Parathyroid adenoma (tissue), 2 donors: ENCODE measurements around the gene RASA1.

ENCODE experiments used
- H2AFZ ChIP-seq: fragments of 300-600 bp; sonication (generic); one replicate; pipeline ENCODE4 v1.7.0; 2017; ENCODE audit warnings: antibody characterized with exemption, mild to moderate bottlenecking
- H3K27ac ChIP-seq: fragments of 300-600 bp; sonication (generic); one replicate; pipeline ENCODE4 v1.7.0; 2017
- H3K27me3 ChIP-seq: fragments of 300-600 bp; sonication (generic); one replicate; pipeline ENCODE4 v1.7.0; 2017; ENCODE audit warnings: low read length; ENCODE audit not compliant: control insufficient read depth, insufficient read depth
- H3K36me3 ChIP-seq: fragments of 300-600 bp; sonication (generic); one replicate; pipeline ENCODE4 v1.7.0; 2017; ENCODE audit warnings: low read length; ENCODE audit not compliant: control insufficient read depth, insufficient read depth
- H3K4me1 ChIP-seq: fragments of 300-600 bp; sonication (generic); one replicate; pipeline ENCODE4 v1.7.0; 2017; ENCODE audit warnings: control low read depth
- H3K4me2 ChIP-seq: fragments of 300-600 bp; sonication (generic); one replicate; pipeline ENCODE4 v1.7.0; 2017; ENCODE audit warnings: low read length
- H3K4me3 ChIP-seq: fragments of 300-600 bp; sonication (generic); one replicate; pipeline ENCODE4 v1.7.0; 2017; ENCODE audit warnings: low read depth, low read length
- H3K79me2 ChIP-seq: fragments of 300-600 bp; sonication (generic); one replicate; pipeline ENCODE4 v1.7.0; 2017; ENCODE audit warnings: control low read depth
- H3K9ac ChIP-seq: fragments of 300-600 bp; sonication (generic); one replicate; pipeline ENCODE4 v1.7.0; 2017; ENCODE audit warnings: mild to moderate bottlenecking
- H3K9me3 ChIP-seq: fragments of 300-600 bp; sonication (generic); one replicate; pipeline ENCODE4 v1.7.0; 2017; ENCODE audit warnings: low read length; ENCODE audit not compliant: control insufficient read depth
- TF ChIP-seq, protein P1 (sequence below): fragments of 300-600 bp; sonication (generic); IDR thresholded peaks from one replicate; pipeline ENCODE4 v1.7.0; 2017; ENCODE audit warnings: antibody characterized with exemption, mild to moderate bottlenecking
- donor health status: primary hyperparathyroidism.

RASA1 gene

DNA sequence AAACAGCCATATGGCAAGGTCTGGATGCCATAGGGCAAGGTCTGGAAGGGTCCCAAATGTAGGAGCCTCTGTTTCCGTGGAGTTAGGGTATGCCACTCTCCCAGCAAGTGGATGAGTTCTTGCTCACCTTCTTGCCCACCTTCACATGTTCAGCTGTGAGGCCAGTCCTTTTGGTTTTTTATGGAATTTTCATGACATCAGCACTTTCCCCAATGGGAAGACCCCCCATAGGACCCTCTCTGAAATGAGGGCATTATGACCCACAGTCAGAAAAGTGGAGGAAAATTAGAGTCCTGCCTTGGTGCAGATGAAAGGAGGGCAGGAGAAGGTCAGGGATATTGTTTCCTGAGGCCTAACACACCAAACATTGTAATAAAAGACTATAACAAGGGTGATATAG, 53.9 kb downstream of the RASA1 start:
- H3K9ac ChIP-seq, result no peak overlapping the region
- H3K27me3 ChIP-seq, result no peaks in the 10 kb centered on the region
- no peaks in the 10 kb centered on the region for H3K9me3 ChIP-seq
- no peaks in the 10 kb centered on the region for H3K4me1 ChIP-seq
- no peak overlapping the region for H3K4me3 ChIP-seq
- TF ChIP-seq, protein P1, sequence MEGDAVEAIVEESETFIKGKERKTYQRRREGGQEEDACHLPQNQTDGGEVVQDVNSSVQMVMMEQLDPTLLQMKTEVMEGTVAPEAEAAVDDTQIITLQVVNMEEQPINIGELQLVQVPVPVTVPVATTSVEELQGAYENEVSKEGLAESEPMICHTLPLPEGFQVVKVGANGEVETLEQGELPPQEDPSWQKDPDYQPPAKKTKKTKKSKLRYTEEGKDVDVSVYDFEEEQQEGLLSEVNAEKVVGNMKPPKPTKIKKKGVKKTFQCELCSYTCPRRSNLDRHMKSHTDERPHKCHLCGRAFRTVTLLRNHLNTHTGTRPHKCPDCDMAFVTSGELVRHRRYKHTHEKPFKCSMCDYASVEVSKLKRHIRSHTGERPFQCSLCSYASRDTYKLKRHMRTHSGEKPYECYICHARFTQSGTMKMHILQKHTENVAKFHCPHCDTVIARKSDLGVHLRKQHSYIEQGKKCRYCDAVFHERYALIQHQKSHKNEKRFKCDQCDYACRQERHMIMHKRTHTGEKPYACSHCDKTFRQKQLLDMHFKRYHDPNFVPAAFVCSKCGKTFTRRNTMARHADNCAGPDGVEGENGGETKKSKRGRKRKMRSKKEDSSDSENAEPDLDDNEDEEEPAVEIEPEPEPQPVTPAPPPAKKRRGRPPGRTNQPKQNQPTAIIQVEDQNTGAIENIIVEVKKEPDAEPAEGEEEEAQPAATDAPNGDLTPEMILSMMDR, result no peak
- no peak overlapping the region for H3K27ac ChIP-seq
- peaks cover 45% of the 10 kb centered on the region for H3K79me2 ChIP-seq
- no peak overlapping the region for H3K4me2 ChIP-seq
- no peak overlapping the region for H2AFZ ChIP-seq
- H3K36me3 ChIP-seq, result no peaks in the 10 kb centered on the region

DNA sequence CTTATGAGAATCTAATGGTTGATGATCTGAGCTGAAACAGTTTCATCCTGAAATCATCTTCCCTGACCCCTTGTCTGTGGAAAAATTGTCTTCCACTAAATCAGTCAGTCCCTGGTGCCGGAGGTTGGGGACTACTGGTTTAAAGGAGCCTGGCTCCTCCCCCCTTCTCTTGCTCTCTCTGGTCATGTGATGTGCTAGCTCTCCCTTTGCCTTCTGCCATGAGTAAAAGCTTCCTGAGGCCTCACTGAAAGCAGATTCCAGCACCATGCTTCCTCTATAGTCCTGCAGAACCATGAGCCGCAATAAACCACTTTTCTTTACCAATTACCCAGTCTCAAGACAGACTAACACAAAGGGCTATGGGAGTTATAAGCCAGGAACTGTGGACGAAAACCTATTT, 54.7 kb downstream of the RASA1 start:
- Histone ChIP-seq H3K4me3 (no peak overlapping the region), H3K4me1 (no peaks in the 10 kb centered on the region), H3K4me2 (no peak overlapping the region), H3K9me3 (no peaks in the 10 kb centered on the region), H2AFZ (no peak overlapping the region), H3K9ac (no peak overlapping the region), H3K79me2 (peaks cover 44% of the 10 kb centered on the region), H3K36me3 (no peaks in the 10 kb centered on the region), H3K27ac (no peak overlapping the region), H3K27me3 (no peaks in the 10 kb centered on the region)
- TF ChIP-seq, protein P1, result no peak

GRCh38 chr5:87327998-87328397, 60.3 kb downstream of the RASA1 start:
- no peak overlapping the region for H3K27ac ChIP-seq
- H2AFZ ChIP-seq, result no peak overlapping the region
- no peak overlapping the region for H3K4me2 ChIP-seq
- no peak overlapping the region for H3K4me3 ChIP-seq
- H3K4me1 ChIP-seq, result no peaks in the 10 kb centered on the region
- no peaks in the 10 kb centered on the region for H3K79me2 ChIP-seq
- H3K27me3 ChIP-seq, result no peaks in the 10 kb centered on the region
- TF ChIP-seq, protein P1, result no peak
- no peak overlapping the region for H3K9ac ChIP-seq
- no peaks in the 10 kb centered on the region for H3K36me3 ChIP-seq
- H3K9me3 ChIP-seq, result no peaks in the 10 kb centered on the region

DNA sequence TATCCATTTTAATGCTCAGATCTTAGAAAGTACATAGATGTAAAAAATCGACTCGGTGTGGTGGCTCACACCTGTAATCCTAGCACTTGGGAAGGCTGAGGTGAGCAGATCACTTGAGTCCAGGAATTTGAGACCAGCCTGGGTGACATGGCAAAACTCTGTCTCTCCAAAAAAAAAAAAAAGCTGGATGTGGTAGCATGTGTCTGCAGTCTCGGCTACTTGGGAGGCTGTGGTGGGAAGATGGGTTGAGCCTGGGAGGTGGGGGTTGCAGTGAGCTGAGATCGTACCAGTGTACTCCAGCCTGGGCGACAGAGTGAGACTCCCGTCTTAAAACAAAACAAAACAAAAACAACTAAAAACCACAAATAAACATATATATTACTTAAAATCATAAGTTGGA, 61.4 kb downstream of the RASA1 start:
- Histone ChIP-seq H3K9me3 (no peaks in the 10 kb centered on the region), H3K9ac (no peak overlapping the region), H3K79me2 (no peaks in the 10 kb centered on the region), H3K36me3 (no peaks in the 10 kb centered on the region), H2AFZ (no peak overlapping the region), H3K27me3 (no peaks in the 10 kb centered on the region), H3K27ac (no peak overlapping the region), H3K4me2 (no peak overlapping the region), H3K4me3 (no peak overlapping the region), H3K4me1 (no peaks in the 10 kb centered on the region)
- TF ChIP-seq, protein P1, result no peak

GRCh38 chr5:87339986-87340385, 72.3 kb downstream of the RASA1 start:
- no peak overlapping the region for H3K27ac ChIP-seq
- H3K36me3 ChIP-seq, result no peaks in the 10 kb centered on the region
- H3K4me1 ChIP-seq, result no peaks in the 10 kb centered on the region
- H3K9me3 ChIP-seq, result no peaks in the 10 kb centered on the region
- no peak overlapping the region for H3K4me2 ChIP-seq
- no peaks in the 10 kb centered on the region for H3K79me2 ChIP-seq
- TF ChIP-seq, protein P1, result no peak
- H2AFZ ChIP-seq, result no peak overlapping the region
- H3K9ac ChIP-seq, result no peak overlapping the region
- no peaks in the 10 kb centered on the region for H3K27me3 ChIP-seq
- no peak overlapping the region for H3K4me3 ChIP-seq
